ENCODE measurements around the gene TENM4.

TENM4 gene

DNA sequence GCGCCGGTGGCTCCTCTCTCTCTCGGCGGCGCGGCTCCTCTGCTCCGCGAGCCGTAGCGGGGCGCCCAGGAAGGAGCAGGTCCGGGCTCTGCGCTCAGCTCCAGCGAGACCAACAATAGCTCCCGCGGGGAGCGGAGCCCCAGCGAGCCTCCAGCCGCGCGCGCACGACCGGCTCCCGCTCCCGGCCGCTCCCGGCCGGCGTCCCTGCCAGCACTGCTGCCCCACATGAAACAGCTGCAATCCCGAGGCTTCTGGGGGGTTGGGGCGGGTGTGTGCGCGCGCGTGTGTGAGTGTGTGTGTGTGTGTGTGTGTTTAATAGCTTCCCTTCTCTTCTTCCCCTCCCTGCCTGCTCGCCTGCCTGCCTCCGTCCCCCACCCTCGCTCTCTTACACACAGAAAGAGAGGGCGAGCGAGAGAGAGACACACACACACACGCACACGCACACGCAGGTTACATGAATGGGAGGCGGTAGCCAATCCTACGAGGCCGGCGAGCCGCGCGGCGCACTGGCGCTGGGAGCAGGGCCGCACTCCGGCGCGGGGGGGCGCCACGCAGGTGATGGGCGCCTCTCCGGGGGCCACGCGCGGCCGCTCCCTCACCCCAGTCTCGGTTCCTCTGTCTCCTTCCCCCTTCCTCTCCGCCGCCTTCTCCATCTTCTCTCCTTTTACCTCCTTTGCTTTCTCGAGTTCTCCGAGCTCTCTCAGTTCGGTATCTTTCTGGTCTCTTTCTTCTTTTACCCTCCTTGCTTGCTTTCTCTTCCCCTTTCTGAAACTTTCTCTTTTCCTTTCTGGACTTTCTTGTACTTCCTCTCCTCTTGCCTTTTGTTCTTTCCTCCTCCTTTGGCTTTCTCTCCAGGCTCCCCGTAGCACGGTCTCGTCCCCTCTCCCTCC, at the start of gene TENM4:
TSS of gene TENM4 (minus strand) at position 460 of the 890 bp plus-strand sequence. CDS start 371,086 bp downstream, outside the sequence.
- peak; percentile 84 for DNase-seq

DNA sequence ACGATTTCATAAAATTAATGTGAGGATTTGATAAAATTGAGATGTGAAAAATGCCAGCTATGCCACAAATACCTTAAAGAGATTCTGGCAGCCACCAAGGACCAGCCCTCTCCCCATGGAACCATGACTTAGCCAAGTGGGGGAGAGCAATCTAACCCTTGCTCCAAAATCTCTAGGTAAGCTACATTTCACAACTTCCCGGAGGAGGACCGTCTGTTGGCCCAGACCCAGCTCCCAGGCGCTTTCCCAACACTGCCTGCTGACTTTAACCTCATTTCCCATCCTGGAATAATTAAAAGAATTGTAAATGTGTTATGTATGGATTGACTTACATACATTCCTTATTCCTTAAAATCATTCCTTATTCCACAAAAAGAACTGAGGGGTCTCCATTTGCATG, 47.5 kb upstream of the TENM4 start:
- DNase-seq: no peak

DNA sequence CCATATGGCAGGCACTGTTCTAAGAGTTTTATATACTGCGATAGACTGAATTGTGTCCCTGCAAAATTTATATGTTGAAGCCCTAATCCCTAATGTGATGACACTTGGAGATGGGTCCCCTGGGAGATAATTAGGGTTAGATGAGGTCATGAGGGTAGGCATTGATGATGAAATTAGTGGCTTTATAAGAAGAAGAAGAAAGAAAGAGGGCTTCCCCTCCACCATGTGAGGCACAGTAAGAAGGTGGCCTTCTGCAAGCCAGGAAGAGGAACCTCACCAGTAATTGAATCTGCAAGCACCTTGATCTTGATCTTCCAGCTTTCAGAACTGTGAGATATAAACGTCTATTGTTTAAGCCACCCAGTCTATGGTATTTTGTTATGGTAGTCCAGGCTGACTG, 46.6 kb upstream of the TENM4 start:
- no peak for DNase-seq

GRCh38 chr11:79486242-79486984, 45.6 kb upstream of the TENM4 start:
- DNase-seq: no peak

- DNase-seq: no peak
Observed at GRCh38 chr11:79485694-79486093, 44.9 kb upstream of the TENM4 start.

DNA sequence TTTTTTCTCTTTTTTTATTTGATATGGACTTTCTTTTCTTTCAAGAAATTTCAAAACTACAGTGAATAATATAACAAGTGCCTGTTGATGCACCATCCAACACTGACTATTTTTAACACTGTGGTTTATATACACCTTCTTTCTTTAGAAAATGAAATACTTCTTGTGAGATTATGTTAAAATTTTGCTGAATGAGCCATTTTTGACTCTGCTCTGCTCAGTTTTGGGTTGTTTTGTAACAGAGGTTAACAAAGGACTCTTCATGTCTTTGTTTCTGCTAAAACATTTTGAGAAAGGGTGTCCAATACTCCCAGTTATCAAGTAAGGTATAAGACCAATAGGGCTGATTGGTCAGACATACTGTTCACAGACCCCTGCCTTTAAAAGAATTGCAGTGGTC, 44.0 kb upstream of the TENM4 start:
- DNase-seq: no peak

DNA sequence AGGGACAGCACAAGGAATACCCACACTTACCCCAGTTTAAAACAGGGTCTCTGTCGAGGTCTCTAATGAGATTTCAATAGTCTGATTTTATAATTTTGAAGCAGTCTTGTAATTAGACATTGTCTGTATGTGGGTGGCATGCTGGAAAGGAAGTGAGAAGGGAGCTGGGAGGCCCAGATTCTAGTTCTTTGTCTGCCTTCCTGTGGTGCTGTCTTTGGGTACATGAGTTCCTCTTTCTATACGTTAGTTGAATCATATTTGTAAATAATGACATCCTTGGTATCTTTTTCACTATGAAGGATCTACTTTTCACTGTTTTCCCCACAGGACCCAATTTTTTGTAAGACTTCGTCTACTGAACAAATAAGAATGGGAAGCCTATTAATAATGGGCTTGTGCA, 42.0 kb upstream of the TENM4 start:
- DNase-seq: no peak

- no peak for DNase-seq
Observed at GRCh38 chr11:79481795-79482194, 41.0 kb upstream of the TENM4 start.

- no peak for DNase-seq
Observed at GRCh38 chr11:79480864-79481263, 40.0 kb upstream of the TENM4 start.

- DNase-seq: no peak
Observed at GRCh38 chr11:79472819-79473529, 32.1 kb upstream of the TENM4 start.

- DNase-seq: no peak
Observed at GRCh38 chr11:79471071-79471844, 30.4 kb upstream of the TENM4 start.

- no peak for DNase-seq
Observed at GRCh38 chr11:79470161-79470560, 29.3 kb upstream of the TENM4 start.

DNA sequence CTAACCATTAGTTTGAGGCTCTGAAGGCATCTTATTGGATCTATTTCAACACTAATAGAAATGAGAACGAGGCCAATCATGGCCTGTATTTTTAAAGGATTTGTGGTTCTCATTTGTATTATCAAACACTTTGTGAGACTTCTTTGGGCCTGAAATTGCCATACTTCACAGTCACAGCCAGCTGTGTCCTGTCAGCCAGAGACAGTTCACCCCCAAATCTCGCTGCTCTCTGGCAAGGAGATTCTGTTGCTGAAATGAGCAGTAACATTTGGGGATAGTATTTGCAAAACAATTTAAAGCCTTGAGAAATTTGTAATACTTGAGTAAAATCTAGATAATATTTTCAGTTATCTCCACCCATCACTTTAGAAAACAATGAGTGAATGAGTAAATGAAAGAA, 26.9 kb upstream of the TENM4 start:
- no peak for DNase-seq

- no peak for DNase-seq
Observed at GRCh38 chr11:79466411-79466810, 25.6 kb upstream of the TENM4 start.

GRCh38 chr11:79465160-79465559, 24.3 kb upstream of the TENM4 start:
- DNase-seq: no peak

- DNase-seq: no peak
Observed at GRCh38 chr11:79461666-79462645, 21.1 kb upstream of the TENM4 start.

- DNase-seq: peak; percentile 45
Observed at GRCh38 chr11:79461144-79461543, 20.3 kb upstream of the TENM4 start.

DNA sequence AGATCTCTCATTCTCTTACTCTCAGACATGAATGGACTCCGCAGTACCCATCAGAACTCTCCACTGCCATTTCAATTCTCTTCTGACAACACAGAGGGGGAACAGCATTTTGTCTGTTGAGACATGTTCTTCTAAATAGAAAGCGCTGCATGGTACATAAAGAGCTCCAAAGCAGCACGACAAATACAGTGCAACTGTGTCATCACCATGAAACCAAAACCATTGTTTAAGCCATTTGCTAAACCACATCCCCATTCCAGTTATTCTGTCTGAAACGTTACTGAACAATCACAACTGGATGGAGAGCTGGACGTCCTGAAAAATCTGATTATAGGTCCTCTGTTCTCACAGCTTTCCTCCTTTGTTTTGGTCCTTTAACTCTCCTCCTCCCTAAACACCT, 17.9 kb upstream of the TENM4 start:
- DNase-seq: no peak

GRCh38 chr11:79456501-79456900, 15.7 kb upstream of the TENM4 start:
- no peak for DNase-seq

DNA sequence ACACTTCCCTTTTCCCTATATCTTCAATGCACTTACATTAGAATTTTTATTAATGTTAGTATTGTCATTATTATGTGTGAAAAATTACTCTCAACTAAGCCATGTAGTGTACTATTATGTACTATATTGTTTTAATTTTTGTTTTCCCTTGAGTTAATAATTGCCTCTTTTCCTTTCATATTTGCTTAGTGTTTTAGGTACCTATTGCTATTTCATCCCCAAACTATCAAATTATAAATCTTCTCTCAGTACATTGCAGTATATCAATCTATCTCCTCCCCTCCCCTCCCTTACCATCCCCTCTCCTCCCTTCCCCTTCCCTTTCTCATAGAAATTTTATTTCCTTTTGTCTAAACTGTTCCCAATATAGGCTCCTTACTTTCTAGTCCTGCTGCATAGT, 12.8 kb upstream of the TENM4 start:
- DNase-seq: no peak

DNA sequence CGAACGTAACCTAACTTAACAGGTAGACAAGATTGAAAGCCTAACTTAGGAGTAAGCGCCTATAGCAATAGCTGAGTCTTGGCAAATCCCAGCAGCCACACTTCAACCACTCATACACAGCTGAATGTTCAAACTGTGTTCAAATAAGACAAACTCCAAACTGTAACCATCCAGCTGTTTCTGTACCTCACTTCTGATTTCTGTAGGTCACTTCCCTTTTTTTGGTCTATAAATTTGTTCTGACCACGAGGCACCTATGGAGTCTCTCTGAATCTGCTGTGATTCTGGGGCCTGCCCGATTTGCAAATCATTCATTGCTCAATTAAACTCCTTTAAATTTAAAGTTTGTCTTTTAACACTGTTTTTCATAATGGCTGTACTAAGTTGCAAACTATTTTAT, 8.2 kb upstream of the TENM4 start:
- DNase-seq: no peak

Measured in NCI-H1105 treated with DMSO at 0.1 percent for 48 hours (cell line).